ENCODE measurements around the gene NR4A1.

The NR4A1 gene

GRCh38 chr12:52054833-52055730, 3.8 kb downstream of the NR4A1 start:
- TF ChIP-seq CTCF (IDR thresholded peaks at IDR 0.05): no peak

GRCh38 chr12:52055731-52056711, 4.8 kb downstream of the NR4A1 start:
- TF ChIP-seq CTCF (IDR thresholded peaks at IDR 0.05): no peak

DNA sequence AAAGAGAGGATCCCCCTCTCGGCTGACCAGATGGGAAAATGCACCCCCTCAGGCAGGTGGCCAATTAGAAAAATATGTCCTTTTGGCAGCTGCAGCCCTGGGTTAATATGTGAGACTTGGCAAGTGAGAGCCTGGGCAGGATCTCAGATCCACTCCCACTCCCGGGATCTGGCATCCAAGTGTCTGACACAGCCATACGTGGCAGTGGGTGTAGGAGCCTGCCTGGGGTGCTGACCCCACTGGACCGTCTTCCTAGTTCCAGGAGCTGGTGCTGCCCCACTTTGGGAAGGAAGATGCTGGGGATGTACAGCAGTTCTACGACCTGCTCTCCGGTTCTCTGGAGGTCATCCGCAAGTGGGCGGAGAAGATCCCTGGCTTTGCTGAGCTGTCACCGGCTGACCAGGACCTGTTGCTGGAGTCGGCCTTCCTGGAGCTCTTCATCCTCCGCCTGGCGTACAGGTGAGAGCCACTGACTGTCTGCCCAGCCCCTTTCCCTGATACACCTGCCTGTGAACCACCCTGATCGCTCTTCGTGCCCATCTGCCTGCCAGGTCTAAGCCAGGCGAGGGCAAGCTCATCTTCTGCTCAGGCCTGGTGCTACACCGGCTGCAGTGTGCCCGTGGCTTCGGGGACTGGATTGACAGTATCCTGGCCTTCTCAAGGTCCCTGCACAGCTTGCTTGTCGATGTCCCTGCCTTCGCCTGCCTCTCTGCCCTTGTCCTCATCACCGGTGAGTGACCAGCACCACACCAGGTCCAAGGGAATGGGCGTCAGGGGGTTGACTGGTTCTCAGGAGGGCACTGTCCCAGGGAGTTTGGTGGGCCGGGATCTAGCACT, 5.8 kb downstream of the NR4A1 start:
- TF ChIP-seq CTCF (IDR thresholded peaks at IDR 0.05): no peak

- TF ChIP-seq CTCF (IDR thresholded peaks at IDR 0.05): no peak
These were observed 6.7 kb downstream of the NR4A1 start for GRCh38 chr12:52057638-52058576.

GRCh38 chr12:52058631-52059361, 7.6 kb downstream of the NR4A1 start:
- no peak for TF ChIP-seq CTCF (IDR thresholded peaks at IDR 0.05)

Data from LNCAP (cell line).